Measurements from ENCODE around the gene NCOA3.
A peak's percentile ranks its signal among the peaks of the same experiment; 100 is the strongest.

The NCOA3 gene

DNA sequence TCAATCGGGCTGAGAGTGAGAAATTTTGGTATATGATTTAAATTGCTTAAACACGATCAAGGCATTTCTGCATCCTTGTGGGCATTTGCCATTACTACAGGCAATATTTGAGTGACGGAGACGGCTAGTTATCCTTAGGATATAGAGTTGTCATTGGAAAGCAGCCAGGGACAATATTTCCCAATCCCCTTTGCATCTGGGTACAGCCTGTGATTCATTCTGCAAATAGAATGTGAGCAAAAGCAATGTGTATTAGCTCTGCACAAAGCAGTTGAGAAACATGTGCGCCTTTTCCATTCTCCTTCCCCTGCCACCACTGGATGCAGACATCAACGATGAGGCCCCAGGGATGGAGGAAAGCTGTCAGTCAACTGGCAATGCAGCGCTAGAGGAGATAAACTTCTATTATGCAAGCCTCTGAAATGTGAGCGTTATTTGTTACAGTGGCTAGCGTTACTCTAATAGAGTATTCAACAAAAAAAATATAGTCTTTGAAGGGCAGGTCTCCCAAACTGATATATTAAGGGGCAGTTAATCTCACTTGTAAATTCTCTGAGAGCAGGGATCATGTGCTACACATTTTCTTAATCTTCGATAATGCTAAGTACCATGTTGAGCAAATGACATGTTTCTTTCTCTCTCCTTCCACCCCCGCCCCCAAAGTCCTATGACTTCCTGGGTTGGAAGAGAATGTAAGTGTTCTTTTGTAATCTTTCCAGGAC, 37.1 kb upstream of the NCOA3 start:
- DNase-seq (ENCODE audit: extremely low read depth, insufficient read length), result no peak
- H3K27me3 ChIP-seq (replicated peaks; ENCODE audit: control insufficient read depth, insufficient read depth, low read length), result no peaks in the 10 kb centered on the region
- H3K36me3 ChIP-seq (ENCODE audit: control insufficient read depth, insufficient read depth, low read length), result no peaks in the 10 kb centered on the region
- TF ChIP-seq, protein P1, sequence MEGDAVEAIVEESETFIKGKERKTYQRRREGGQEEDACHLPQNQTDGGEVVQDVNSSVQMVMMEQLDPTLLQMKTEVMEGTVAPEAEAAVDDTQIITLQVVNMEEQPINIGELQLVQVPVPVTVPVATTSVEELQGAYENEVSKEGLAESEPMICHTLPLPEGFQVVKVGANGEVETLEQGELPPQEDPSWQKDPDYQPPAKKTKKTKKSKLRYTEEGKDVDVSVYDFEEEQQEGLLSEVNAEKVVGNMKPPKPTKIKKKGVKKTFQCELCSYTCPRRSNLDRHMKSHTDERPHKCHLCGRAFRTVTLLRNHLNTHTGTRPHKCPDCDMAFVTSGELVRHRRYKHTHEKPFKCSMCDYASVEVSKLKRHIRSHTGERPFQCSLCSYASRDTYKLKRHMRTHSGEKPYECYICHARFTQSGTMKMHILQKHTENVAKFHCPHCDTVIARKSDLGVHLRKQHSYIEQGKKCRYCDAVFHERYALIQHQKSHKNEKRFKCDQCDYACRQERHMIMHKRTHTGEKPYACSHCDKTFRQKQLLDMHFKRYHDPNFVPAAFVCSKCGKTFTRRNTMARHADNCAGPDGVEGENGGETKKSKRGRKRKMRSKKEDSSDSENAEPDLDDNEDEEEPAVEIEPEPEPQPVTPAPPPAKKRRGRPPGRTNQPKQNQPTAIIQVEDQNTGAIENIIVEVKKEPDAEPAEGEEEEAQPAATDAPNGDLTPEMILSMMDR (IDR thresholded peaks at IDR 0.05; ENCODE audit: insufficient read depth, low read length, poor library complexity, severe bottlenecking), result no peak
- no peak overlapping the region for H3K4me3 ChIP-seq (replicated peaks; ENCODE audit: low read depth, low read length)

DNA sequence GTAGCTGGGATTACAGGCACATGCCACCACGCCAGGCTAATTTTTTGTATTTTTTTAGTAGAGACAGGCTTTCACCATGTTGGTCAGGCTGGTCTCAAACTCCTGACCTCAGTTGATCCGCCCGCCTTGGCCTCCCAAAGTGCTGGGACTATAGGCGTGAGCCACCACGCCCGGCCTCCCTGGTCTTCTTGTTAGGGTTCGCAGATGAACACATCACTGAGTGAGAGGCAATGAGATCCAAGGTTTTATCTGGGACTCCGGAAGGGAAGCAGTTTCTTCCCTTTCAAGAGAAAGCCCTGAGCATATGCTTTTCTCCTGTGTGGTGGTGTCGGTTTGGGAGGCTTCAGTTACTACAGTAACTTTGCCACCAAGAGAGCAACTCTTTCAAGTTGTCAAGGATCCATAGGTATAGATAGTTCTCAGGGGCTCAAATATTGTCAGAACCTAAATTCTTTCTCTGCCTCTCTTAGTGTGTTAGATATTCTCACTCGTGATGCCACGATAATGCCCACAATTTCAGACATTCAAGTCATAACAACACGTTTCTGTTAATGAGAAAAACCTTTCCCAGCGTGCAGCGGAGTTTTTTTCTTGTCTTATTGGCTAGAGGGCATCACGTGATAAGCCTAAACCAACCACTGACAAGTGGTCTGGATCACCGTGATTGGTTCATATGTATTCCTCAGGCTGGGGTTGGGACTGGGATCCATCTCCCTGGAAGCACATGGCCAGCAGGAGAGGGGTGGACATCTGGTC, 36.2 kb upstream of the NCOA3 start:
- no peak overlapping the region for H3K4me3 ChIP-seq (replicated peaks; ENCODE audit: low read depth, low read length)
- H3K27me3 ChIP-seq (replicated peaks; ENCODE audit: control insufficient read depth, insufficient read depth, low read length), result no peaks in the 10 kb centered on the region
- H3K36me3 ChIP-seq (ENCODE audit: control insufficient read depth, insufficient read depth, low read length), result no peaks in the 10 kb centered on the region
- TF ChIP-seq, protein P1 (IDR thresholded peaks at IDR 0.05; ENCODE audit: insufficient read depth, low read length, poor library complexity, severe bottlenecking), result no peak
- no peak for DNase-seq (ENCODE audit: extremely low read depth, insufficient read length)

DNA sequence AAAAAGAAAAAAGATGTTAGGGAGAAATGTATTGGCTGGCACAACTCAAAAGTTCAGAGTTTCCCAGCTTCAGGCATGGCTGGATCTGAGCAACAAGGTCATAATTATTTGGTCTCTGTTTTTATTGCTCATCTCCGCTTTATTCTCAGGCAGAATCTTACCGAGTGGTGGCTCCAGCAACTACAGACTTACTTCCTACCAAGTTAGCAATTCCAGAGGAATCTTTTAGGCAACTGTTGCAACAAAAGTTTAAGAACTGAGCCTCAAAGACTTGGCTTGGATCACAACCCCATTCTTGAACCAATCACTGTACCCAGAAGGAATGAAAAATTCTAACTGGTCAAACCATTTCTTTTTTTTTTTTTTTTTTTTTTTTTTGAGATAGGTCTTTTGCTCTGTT, 35.5 kb upstream of the NCOA3 start:
- Histone ChIP-seq H3K36me3 (ENCODE audit: control insufficient read depth, insufficient read depth, low read length) (no peaks in the 10 kb centered on the region), H3K27me3 (replicated peaks; ENCODE audit: control insufficient read depth, insufficient read depth, low read length) (no peaks in the 10 kb centered on the region), H3K4me3 (replicated peaks; ENCODE audit: low read depth, low read length) (no peak overlapping the region)
- TF ChIP-seq, protein P1 (IDR thresholded peaks at IDR 0.05; ENCODE audit: insufficient read depth, low read length, poor library complexity, severe bottlenecking), result no peak
- no peak for DNase-seq (ENCODE audit: extremely low read depth, insufficient read length)

DNA sequence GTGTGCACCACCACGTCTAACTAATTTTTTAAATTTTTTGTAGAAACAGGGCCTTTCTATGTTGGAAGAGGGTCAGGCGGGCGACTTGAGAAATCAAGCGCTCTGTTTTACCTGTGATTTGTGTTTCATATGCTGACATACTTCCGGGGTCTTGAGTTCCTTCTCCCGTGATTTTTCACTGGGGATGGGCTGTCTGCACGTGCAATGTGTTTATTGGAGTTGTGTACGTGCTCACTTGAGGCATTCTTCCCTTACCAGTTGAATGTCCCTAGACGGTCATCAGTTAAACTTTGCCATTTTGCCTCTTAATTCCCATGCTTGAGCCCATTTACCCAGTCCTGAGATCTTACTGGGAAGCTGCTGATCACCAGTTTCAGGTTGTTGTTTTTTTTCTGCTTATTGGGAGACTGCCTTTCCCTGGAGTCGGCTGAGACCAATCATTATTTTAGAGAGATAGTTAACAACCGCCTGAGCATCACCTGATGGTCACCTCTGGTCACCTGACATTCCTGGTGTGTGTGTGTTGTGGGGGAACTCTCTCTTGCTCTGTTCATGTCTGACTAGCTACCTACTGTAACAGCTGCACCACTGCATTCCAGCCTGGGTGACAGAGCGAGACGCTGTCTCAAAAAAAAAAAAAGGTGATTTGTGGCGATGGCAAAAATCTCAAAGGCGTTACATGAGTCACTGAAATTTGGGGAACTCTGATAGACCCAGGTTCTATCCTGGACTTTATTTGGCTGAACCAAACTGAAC, 34.8 kb upstream of the NCOA3 start:
- no peaks in the 10 kb centered on the region for H3K27me3 ChIP-seq (replicated peaks; ENCODE audit: control insufficient read depth, insufficient read depth, low read length)
- no peak overlapping the region for H3K4me3 ChIP-seq (replicated peaks; ENCODE audit: low read depth, low read length)
- TF ChIP-seq, protein P1 (IDR thresholded peaks at IDR 0.05; ENCODE audit: insufficient read depth, low read length, poor library complexity, severe bottlenecking), result no peak
- no peak for DNase-seq (ENCODE audit: extremely low read depth, insufficient read length)
- H3K36me3 ChIP-seq (ENCODE audit: control insufficient read depth, insufficient read depth, low read length), result no peaks in the 10 kb centered on the region

DNA sequence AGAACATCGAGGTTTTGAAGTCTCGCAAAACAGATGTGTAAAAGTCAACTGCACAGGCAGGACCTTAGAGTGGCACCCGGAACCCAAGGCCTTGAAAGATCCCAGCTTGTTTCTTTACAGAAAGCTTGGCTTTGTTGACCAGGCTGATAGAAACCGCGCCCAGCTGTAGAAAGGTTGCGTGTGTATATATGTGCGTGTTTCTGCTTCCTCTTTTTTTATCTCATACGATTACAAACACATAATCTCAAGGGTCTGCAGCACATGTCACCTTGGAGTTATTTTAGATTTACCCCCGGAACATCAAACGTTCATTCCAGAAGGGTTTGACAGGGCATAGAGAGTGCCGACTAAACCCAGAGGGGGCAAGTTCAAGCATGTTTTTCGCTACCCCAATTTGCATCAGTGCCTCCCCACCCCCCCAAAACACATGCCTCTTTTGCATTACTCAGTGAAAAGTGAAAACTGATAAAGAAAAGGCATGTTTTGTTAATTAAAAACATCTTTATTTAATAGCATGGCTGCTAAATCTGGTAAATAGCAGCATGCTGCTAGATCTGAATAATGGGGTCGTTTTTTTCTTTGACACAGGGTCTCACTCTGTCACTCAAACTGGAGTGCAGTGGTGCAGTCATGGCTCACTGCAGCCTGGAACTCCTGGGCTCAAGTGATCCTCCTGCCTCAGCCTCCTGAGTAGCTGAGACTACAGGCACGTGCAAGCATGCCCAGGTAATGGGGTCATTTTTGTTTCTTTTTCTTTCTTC, 33.2 kb upstream of the NCOA3 start:
- DNase-seq (ENCODE audit: extremely low read depth, insufficient read length), result peak; percentile 78
- no peaks in the 10 kb centered on the region for H3K36me3 ChIP-seq (ENCODE audit: control insufficient read depth, insufficient read depth, low read length)
- TF ChIP-seq, protein P1 (IDR thresholded peaks at IDR 0.05; ENCODE audit: insufficient read depth, low read length, poor library complexity, severe bottlenecking), result no peak
- H3K27me3 ChIP-seq (replicated peaks; ENCODE audit: control insufficient read depth, insufficient read depth, low read length), result no peaks in the 10 kb centered on the region
- no peak overlapping the region for H3K4me3 ChIP-seq (replicated peaks; ENCODE audit: low read depth, low read length)
